GM12892 (cell line): ENCODE results near the gene HK1.

ENCODE experiments used
- POLR2A ChIP-seq: IDR thresholded peaks from 2 replicates; pipeline ENCODE4 v1.6.1; 2011; ENCODE audit warnings: low read depth, low read length, control low read depth
- POLR2AphosphoS5 ChIP-seq: IDR thresholded peaks from 2 replicates; pipeline ENCODE4 v1.6.1; 2011; ENCODE audit warnings: low read depth, low read length, control low read depth

DNA sequence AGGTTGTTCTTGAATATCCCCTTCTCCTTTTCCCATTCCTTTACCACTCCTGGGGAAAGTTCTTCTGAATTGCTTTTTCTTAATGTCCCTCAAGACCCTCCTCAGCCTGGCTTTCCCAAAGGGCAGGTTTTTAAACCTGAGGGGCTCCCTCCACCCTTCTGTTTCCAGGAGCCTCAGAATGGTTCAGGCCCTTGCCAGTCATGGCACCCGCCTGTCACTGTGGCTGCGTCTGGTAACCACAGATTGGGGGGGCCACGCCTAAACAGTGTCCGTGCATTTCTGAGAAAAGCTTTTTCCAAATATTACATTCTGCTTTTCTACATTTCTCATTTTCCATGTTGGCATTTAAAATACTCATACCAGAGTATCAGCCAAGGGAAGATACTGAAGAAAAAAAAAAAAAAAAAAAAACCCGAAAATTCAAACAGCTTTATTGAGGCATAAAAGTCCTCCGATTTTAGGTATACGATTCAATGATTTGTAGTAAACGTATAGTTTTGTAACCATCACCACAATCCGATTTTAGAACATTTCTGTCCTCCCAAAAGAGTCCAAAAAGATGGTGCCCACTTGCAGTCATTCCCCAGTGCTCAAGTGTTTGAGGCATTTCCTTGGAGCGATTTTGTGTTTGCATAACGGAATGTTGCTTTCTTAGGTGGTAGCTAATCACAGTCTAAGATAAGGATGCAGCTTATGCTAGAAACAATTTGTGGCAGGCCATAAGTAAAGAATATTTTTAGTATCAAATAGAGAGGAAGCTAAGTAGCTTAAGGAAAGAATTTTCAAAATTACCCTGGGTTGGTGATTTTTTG is 36.0 kb upstream of the HK1 start:
- no peak for TF ChIP-seq POLR2AphosphoS5
- no peak for TF ChIP-seq POLR2A
